Skeletal muscle satellite cell (primary cell): ENCODE data around the gene KIF5A.
"Not testable (repeated sequence)": the region's sequence is repeated elsewhere in the genome, so short reads cannot be mapped to it uniquely, and the experiment has no call there.

Source experiments
- H3K27me3 ChIP-seq: 2 replicates; pipeline ENCODE4 v1.7.0; 2013; ENCODE audit warnings: low read length; ENCODE audit not compliant: control insufficient read depth, insufficient read depth
- H3K36me3 ChIP-seq: 2 replicates; pipeline ENCODE4 v1.7.0; 2013; ENCODE audit warnings: mild to moderate bottlenecking, control low read depth, low read length; ENCODE audit not compliant: insufficient read depth
- H3K4me1 ChIP-seq: 2 replicates; pipeline ENCODE4 v1.7.0; 2013; ENCODE audit warnings: low read length; ENCODE audit not compliant: control insufficient read depth, insufficient read depth
- H3K4me2 ChIP-seq: 2 replicates; pipeline ENCODE4 v1.7.0; 2013; ENCODE audit warnings: mild to moderate bottlenecking, low read length
- H3K4me3 ChIP-seq: 2 replicates; pipeline ENCODE4 v1.7.0; 2013; ENCODE audit warnings: low read length
- H3K9ac ChIP-seq: 2 replicates; pipeline ENCODE4 v1.7.0; 2013; ENCODE audit warnings: mild to moderate bottlenecking, low read depth, low read length, moderate library complexity
- H3K9me3 ChIP-seq: replicated peaks from 2 replicates; pipeline ENCODE4 v1.7.0; 2013; ENCODE audit warnings: mild to moderate bottlenecking, control low read depth, low read length

The KIF5A gene

GRCh38 chr12:57514720-57515407, 35.0 kb upstream of the KIF5A start:
- peaks cover 83% of the 10 kb centered on the region for H3K36me3 ChIP-seq
- H3K4me3 ChIP-seq: no peak overlapping the region

DNA sequence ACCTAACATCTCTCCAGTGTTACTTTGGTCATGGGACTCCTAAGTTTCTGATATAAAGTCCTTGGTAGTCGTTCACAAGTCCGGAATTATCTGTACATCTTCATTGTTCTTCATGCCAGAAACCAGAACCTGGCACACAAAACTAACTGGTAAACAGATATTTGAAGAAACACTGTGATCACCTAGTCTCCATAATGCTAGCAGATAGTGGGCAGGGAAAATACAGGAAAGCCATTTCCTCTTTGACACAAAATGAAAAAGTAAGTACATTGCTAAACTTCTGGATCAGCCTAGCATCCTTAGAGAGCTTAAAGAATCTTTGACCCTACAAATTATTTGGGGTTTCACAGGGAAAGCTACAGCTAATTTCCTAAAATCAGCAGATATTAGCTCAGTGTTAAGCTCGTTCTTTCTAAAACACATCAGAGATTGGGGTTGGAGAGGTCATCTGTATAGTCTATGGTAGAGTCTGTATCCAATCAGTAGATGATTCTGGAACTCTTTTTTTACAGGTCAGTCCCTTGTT, 34.4 kb upstream of the KIF5A start:
- Histone ChIP-seq H3K4me1 (peaks cover 24% of the 10 kb centered on the region), H3K4me2 (no peak overlapping the region), H3K27me3 (no peaks in the 10 kb centered on the region), H3K9ac (no peak overlapping the region), H3K4me3 (no peak overlapping the region), H3K36me3 (peaks cover 83% of the 10 kb centered on the region), H3K9me3 (no peaks in the 10 kb centered on the region)

More at GRCh38 chr12:57514720-57515407, 35.0 kb upstream of the KIF5A start:
- Histone ChIP-seq H3K9me3 (no peaks in the 10 kb centered on the region), H3K27me3 (no peaks in the 10 kb centered on the region), H3K4me2 (no peak overlapping the region), H3K4me1 (peaks cover 24% of the 10 kb centered on the region), H3K9ac (no peak overlapping the region)

- no peaks in the 10 kb centered on the region for H3K27me3 ChIP-seq
- H3K4me2 ChIP-seq: no peak overlapping the region
- peaks cover 28% of the 10 kb centered on the region for H3K4me1 ChIP-seq
- no peaks in the 10 kb centered on the region for H3K9me3 ChIP-seq
- no peak overlapping the region for H3K4me3 ChIP-seq
- H3K9ac ChIP-seq: no peak overlapping the region
- peaks cover 83% of the 10 kb centered on the region for H3K36me3 ChIP-seq
Measured at GRCh38 chr12:57515934-57516541, 33.8 kb upstream of the KIF5A start.

DNA sequence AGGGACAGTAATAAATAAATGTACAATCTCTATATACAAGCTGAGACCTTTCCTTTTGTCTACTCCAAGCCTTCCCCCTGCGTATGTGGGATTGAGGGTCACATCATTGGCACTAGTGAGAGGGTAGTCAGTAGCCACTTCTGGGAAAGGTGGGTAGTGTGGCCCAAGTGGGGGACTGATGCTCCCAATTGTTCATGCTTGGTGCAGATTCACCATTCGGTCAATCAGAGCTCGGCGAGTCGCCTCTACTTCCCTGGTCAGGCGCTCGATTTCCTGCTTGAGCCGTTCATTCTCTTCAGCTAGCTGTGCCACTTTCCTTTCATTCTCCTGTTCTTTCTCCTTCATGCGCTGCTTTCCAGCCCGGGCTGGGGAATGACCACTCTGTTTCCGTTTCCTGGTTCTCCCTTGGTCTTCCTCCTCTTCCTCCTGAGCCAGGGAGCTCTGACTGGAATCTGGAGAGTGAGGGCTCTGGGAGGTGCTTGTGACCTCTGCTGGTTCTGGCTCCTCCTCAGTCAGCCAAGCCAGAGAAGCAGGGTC, 33.2 kb upstream of the KIF5A start:
- Histone ChIP-seq H3K27me3 (no peaks in the 10 kb centered on the region), H3K4me1 (peaks cover 34% of the 10 kb centered on the region), H3K36me3 (peaks cover 78% of the 10 kb centered on the region), H3K9ac (no peak overlapping the region), H3K9me3 (no peaks in the 10 kb centered on the region), H3K4me2 (no peak overlapping the region), H3K4me3 (no peak overlapping the region)

DNA sequence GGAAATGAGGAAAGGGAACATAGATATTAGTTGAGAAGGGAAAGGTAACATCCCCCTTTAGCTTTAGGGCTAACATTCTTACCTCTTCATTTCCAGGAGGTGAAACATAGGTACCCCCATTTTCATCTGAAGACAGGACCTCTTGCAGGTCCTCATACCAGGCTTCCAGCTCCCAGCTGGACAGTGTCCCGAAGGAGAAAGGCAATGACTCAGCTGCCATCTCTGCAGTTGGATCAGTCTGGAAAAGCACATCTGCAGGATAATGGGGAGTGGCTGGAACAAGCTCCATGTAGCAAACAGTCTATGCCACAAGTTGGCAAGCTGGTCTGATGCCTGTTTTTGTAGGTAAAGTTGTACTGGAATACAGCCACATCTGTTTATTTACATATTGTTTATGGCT, 32.7 kb upstream of the KIF5A start:
- Histone ChIP-seq H3K4me2 (peak overlapping the region; percentile 17), H3K36me3 (peaks cover 73% of the 10 kb centered on the region), H3K4me1 (peaks cover 39% of the 10 kb centered on the region), H3K27me3 (no peaks in the 10 kb centered on the region), H3K9me3 (no peaks in the 10 kb centered on the region), H3K9ac (no peak overlapping the region), H3K4me3 (no peak overlapping the region)

DNA sequence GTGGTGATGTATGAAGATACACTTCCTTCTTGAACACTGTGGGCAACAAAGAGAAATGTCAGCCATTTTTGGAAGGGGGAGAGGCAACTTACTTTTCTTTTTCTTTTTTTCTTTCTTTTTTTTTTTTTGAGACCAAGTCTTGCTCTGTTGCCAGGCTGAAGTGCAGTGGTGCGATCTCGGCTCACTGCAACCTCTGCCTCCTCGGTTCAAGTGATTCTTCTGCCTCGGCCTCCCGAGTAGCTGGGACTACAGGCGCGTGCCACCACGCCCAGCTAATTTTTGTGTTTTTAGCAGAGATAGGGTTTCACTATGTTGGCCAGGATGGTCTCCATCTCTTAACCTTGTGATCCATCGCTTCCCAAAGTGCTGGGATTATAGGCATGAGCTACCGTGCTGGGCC, 32.1 kb upstream of the KIF5A start:
- peaks cover 67% of the 10 kb centered on the region for H3K36me3 ChIP-seq

GRCh38 chr12:57518176-57518919, 31.5 kb upstream of the KIF5A start:
- Histone ChIP-seq H3K9me3 (no peaks in the 10 kb centered on the region), H3K27me3 (no peaks in the 10 kb centered on the region), H3K4me2 (peak overlapping the region; percentile 97), H3K36me3 (peaks cover 61% of the 10 kb centered on the region), H3K4me3 (peak overlapping the region; percentile 94), H3K4me1 (peaks cover 41% of the 10 kb centered on the region), H3K9ac (peak overlapping the region; percentile 27)

More for the DNA sequence above, 32.1 kb upstream of the KIF5A start:
- peaks cover 41% of the 10 kb centered on the region for H3K4me1 ChIP-seq
- H3K9me3 ChIP-seq, H3K27me3 ChIP-seq: not testable (repeated sequence)
- peak overlapping the region; percentile 27 for H3K9ac ChIP-seq
- H3K4me3 ChIP-seq: peak overlapping the region; percentile 94
- H3K4me2 ChIP-seq: peak overlapping the region; percentile 97

GRCh38 chr12:57518920-57519795, 30.7 kb upstream of the KIF5A start:
- Histone ChIP-seq H3K27me3 (no peaks in the 10 kb centered on the region), H3K4me1 (peaks cover 47% of the 10 kb centered on the region), H3K4me3 (peak overlapping the region; percentile 94), H3K9me3 (no peaks in the 10 kb centered on the region), H3K36me3 (peaks cover 56% of the 10 kb centered on the region), H3K9ac (peak overlapping the region; percentile 97), H3K4me2 (peak overlapping the region; percentile 97)

GRCh38 chr12:57519796-57520052, 30.1 kb upstream of the KIF5A start:
- H3K27me3 ChIP-seq: no peaks in the 10 kb centered on the region
- peak overlapping the region; percentile 97 for H3K9ac ChIP-seq
- peak overlapping the region; percentile 94 for H3K4me3 ChIP-seq
- no peaks in the 10 kb centered on the region for H3K9me3 ChIP-seq
- peaks cover 55% of the 10 kb centered on the region for H3K36me3 ChIP-seq
- H3K4me1 ChIP-seq: peaks cover 52% of the 10 kb centered on the region
- H3K4me2 ChIP-seq: peak overlapping the region; percentile 97

GRCh38 chr12:57520053-57520818, 29.6 kb upstream of the KIF5A start, which contains the start of gene DDIT3:
Gene DDIT3 (minus strand): TSS chr12:57520514. CDS start chr12:57517406, 3,108 bp downstream.
- Histone ChIP-seq H3K27me3 (no peaks in the 10 kb centered on the region), H3K4me2 (peak within 1 kb of the TSS; percentile 97), H3K4me3 (peak within 1 kb of the TSS; percentile 94), H3K4me1 (peaks cover 57% of the 10 kb centered on the region), H3K36me3 (peaks cover 55% of the 10 kb centered on the region), H3K9me3 (no peaks in the 10 kb centered on the region), H3K9ac (peak within 1 kb of the TSS; percentile 97)
